Putamen (tissue), 1 donor: ENCODE results near the gene COG3.

Experiments used
- DNase-seq: peaks from one replicate; pipeline ENCODE4 v3.0.0-alpha.2; 2016; ENCODE audit warnings: low spot score

The COG3 gene

GRCh38 chr13:45506811-45507210, 42.1 kb downstream of the COG3 start:
- DNase-seq = no peak

GRCh38 chr13:45508776-45509175, 44.0 kb downstream of the COG3 start:
- no peak for DNase-seq

GRCh38 chr13:45510672-45511071, 45.9 kb downstream of the COG3 start:
- DNase-seq = no peak

- DNase-seq = peak; percentile 67
These were observed 46.8 kb downstream of the COG3 start for GRCh38 chr13:45511310-45512097.

- DNase-seq = no peak
These were observed 47.4 kb downstream of the COG3 start for GRCh38 chr13:45512098-45512496.

- no peak for DNase-seq
These were observed 52.0 kb downstream of the COG3 start for GRCh38 chr13:45516757-45517156.

- no peak for DNase-seq
These were observed 53.9 kb downstream of the COG3 start for GRCh38 chr13:45518525-45519245.

GRCh38 chr13:45519493-45519892, 54.8 kb downstream of the COG3 start:
- DNase-seq = no peak

GRCh38 chr13:45521297-45521696, 56.6 kb downstream of the COG3 start:
- no peak for DNase-seq

- DNase-seq = no peak
These were observed 57.8 kb downstream of the COG3 start for GRCh38 chr13:45522571-45522970.

GRCh38 chr13:45527699-45528462, 63.1 kb downstream of the COG3 start:
- DNase-seq = no peak

GRCh38 chr13:45529758-45530157, 65.0 kb downstream of the COG3 start:
- DNase-seq = no peak

- DNase-seq = no peak
These were observed 69.9 kb downstream of the COG3 start for GRCh38 chr13:45534604-45535003.

- no peak for DNase-seq
These were observed 71.5 kb downstream of the COG3 start for GRCh38 chr13:45536224-45536623.

- DNase-seq = no peak
These were observed 72.8 kb downstream of the COG3 start for GRCh38 chr13:45537516-45537915.

- no peak for DNase-seq
These were observed 73.6 kb downstream of the COG3 start for GRCh38 chr13:45538382-45538781.

GRCh38 chr13:45540195-45540594, 75.5 kb downstream of the COG3 start:
- DNase-seq = no peak

- no peak for DNase-seq
These were observed 76.1 kb downstream of the COG3 start for GRCh38 chr13:45540864-45541263.

- DNase-seq = no peak
These were observed 77.1 kb downstream of the COG3 start for GRCh38 chr13:45541806-45542205.

GRCh38 chr13:45542391-45542790, 77.7 kb downstream of the COG3 start:
- no peak for DNase-seq

- no peak for DNase-seq
These were observed 78.1 kb downstream of the COG3 start for GRCh38 chr13:45542878-45543277.

GRCh38 chr13:45544520-45544919, 79.8 kb downstream of the COG3 start:
- DNase-seq = no peak
